Measurements from ENCODE around the gene ATP8B1. TPM values are rescaled to one million over a fixed set of nuclear protein-coding genes. Genes with fewer than 3 reads are reported as not detected.

Gene ATP8B1
- total RNA-seq, 1 donor from 2014 or later: 0.07 TPM

DNA sequence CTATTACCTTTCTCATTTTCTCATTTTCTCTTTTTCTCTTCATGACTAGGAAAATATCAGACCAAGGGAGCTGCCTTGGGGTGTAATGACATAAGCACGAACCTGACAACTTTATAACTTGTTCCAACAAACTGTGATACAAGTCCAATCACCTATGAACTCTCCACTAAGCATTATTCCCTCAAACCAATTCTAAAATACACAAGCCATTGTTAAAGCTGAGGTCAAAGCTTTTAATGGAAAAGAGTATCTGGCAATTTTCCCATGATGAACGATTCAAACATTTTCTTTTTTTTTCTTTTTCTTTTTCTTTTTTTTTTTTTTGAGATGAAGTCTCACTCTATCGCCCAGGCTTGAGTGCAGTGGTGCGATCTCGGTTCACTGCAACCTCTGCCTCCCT is 133.1 kb downstream of the ATP8B1 start:
- Mint-ChIP-seq H3K27ac (ENCODE audit: unreplicated experiment) (no peak overlapping the region), H3K4me3 (ENCODE audit: unreplicated experiment) (no peak overlapping the region), H3K9me3 (ENCODE audit: unreplicated experiment) (no peaks in the 10 kb centered on the region), H3K36me3 (ENCODE audit: unreplicated experiment) (no peaks in the 10 kb centered on the region), H3K4me1 (ENCODE audit: low read depth, unreplicated experiment) (no peaks in the 10 kb centered on the region), H3K27me3 (ENCODE audit: unreplicated experiment) (peaks cover 2% of the 10 kb centered on the region)
- TF ChIP-seq CTCF (IDR thresholded peaks at IDR 0.05; ENCODE audit: partially characterized antibody, unreplicated experiment): no peak
- DNase-seq: no peak

- H3K27ac Mint-ChIP-seq (ENCODE audit: unreplicated experiment): no peak overlapping the region
- TF ChIP-seq CTCF (IDR thresholded peaks at IDR 0.05; ENCODE audit: partially characterized antibody, unreplicated experiment): no peak
- H3K27me3 Mint-ChIP-seq (ENCODE audit: unreplicated experiment): peaks cover 2% of the 10 kb centered on the region
- no peaks in the 10 kb centered on the region for H3K36me3 Mint-ChIP-seq (ENCODE audit: unreplicated experiment)
- no peaks in the 10 kb centered on the region for H3K4me1 Mint-ChIP-seq (ENCODE audit: low read depth, unreplicated experiment)
- no peak overlapping the region for H3K4me3 Mint-ChIP-seq (ENCODE audit: unreplicated experiment)
- no peak for DNase-seq
- H3K9me3 Mint-ChIP-seq (ENCODE audit: unreplicated experiment): no peaks in the 10 kb centered on the region
Measured at GRCh38 chr18:57668021-57668420, 135.1 kb downstream of the ATP8B1 start.

DNA sequence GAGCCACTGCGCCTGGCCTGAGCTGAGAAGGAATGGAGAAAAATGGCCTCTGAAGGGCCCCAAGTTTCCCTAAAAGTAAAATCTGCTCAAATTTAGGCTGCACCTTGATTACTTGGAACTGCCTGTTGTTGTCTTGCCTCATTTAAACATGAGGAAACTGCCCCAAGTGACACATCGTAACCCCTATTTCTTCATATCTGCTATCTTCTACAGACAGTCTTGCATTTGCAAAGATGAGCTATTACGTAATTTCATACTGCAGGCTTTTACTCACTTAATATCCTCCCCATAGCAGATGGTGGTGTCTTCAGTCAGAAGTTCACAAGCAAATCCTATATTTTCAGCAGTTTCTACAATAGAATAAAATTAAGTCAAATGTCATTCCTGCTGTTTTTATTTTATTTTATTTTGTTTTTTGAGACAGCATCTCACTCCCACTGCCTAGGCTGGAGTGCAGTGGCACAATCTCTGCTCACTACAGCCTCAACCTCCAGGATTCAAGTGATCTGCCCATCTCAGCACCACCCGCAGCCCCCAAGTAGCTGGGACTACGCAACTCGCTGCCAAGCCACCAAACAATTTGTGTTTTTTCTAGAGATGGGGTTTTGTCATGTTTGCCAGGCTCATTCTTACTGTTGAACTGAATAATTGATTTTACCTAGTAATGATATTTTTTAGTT is 136.2 kb downstream of the ATP8B1 start:
- no peaks in the 10 kb centered on the region for H3K36me3 Mint-ChIP-seq (ENCODE audit: unreplicated experiment)
- TF ChIP-seq CTCF (IDR thresholded peaks at IDR 0.05; ENCODE audit: partially characterized antibody, unreplicated experiment): no peak
- no peak overlapping the region for H3K27ac Mint-ChIP-seq (ENCODE audit: unreplicated experiment)
- no peaks in the 10 kb centered on the region for H3K9me3 Mint-ChIP-seq (ENCODE audit: unreplicated experiment)
- DNase-seq: no peak
- H3K4me3 Mint-ChIP-seq (ENCODE audit: unreplicated experiment): no peak overlapping the region
- no peaks in the 10 kb centered on the region for H3K4me1 Mint-ChIP-seq (ENCODE audit: low read depth, unreplicated experiment)
- peaks cover 2% of the 10 kb centered on the region for H3K27me3 Mint-ChIP-seq (ENCODE audit: unreplicated experiment)

GRCh38 chr18:57664568-57665165 is 138.4 kb downstream of the ATP8B1 start:
- no peaks in the 10 kb centered on the region for H3K4me1 Mint-ChIP-seq (ENCODE audit: low read depth, unreplicated experiment)

More at GRCh38 chr18:57664568-57665165, 138.4 kb downstream of the ATP8B1 start:
- Mint-ChIP-seq H3K9me3 (ENCODE audit: unreplicated experiment) (no peaks in the 10 kb centered on the region), H3K27me3 (ENCODE audit: unreplicated experiment) (no peaks in the 10 kb centered on the region), H3K4me3 (ENCODE audit: unreplicated experiment) (no peak overlapping the region), H3K27ac (ENCODE audit: unreplicated experiment) (no peak overlapping the region), H3K36me3 (ENCODE audit: unreplicated experiment) (no peaks in the 10 kb centered on the region)
- no peak for DNase-seq
- no peak for TF ChIP-seq CTCF (IDR thresholded peaks at IDR 0.05; ENCODE audit: partially characterized antibody, unreplicated experiment)

Measured in glutamatergic neuron (in vitro differentiated cells).